BLaER1 treated with 17β-estradiol and CSF1 and Interleukin-3, amounts not matched to agents 10 nM and 100 nM (cell line): ENCODE data around the gene PARD3.

Experiments
- H3K27ac ChIP-seq, 11 experiments: shearing (Covaris generic); formaldehyde crosslinking; 2 replicates each; pipeline ENCODE4 v1.8.1; 2022
- H3K27me3 ChIP-seq, 11 experiments: shearing (Covaris generic); formaldehyde crosslinking; 2 replicates each; pipeline ENCODE4 v1.8.1; 2022
- H3K36me3 ChIP-seq, 11 experiments: shearing (Covaris generic); formaldehyde crosslinking; 2 replicates each; pipeline ENCODE4 v1.8.1; 2022
- H3K4me1 ChIP-seq, 10 experiments: shearing (Covaris generic); formaldehyde crosslinking; 2 replicates each; pipeline ENCODE4 v1.8.1; 2022
- H3K4me2 ChIP-seq, 11 experiments: shearing (Covaris generic); formaldehyde crosslinking; 2 replicates each; pipeline ENCODE4 v1.8.1; 2022
- H3K4me3 ChIP-seq, 10 experiments: shearing (Covaris generic); formaldehyde crosslinking; 2 replicates each; pipeline ENCODE4 v1.8.1; 2022
- H3K9ac ChIP-seq, 11 experiments: shearing (Covaris generic); formaldehyde crosslinking; 2 replicates each; pipeline ENCODE4 v1.8.1; 2022
- H3K9me3 ChIP-seq, 11 experiments: shearing (Covaris generic); formaldehyde crosslinking; replicated peaks in 1 of 11; 2 replicates each; pipeline ENCODE4 v1.8.1; 2022
- H4K20me1 ChIP-seq, 11 experiments: shearing (Covaris generic); formaldehyde crosslinking; 2 replicates each; pipeline ENCODE4 v1.8.1; 2022
- Cebpa-rat ChIP-seq, 11 experiments: shearing (Covaris generic); IDR thresholded peaks; 2 replicates each; pipeline ENCODE4 v1.8.1; 2022

Gene PARD3

GRCh38 chr10:34523017-34523767, 291.9 kb downstream of the PARD3 start:
- Histone ChIP-seq H3K36me3 (0 out of 22 replicates have a peak, but pooled peaks cover 0 to 4% (median 0%) of the 10 kb centered on the region in 11 experiments), H3K27me3 (no peaks in the 10 kb centered on the region), H4K20me1 (peaks cover 0 to 1% (median 0%) of the 10 kb centered on the region in 11 experiments; a peak in 2 of 22 replicates), H3K27ac (no peak overlapping the region), H3K9ac (no peak overlapping the region), H3K4me1 (peaks cover 7 to 21% (median 14%) of the 10 kb centered on the region in 10 experiments; a peak in 16 of 20 replicates), H3K4me3 (no peak overlapping the region), H3K4me2 (peak overlapping the region in 1 of 11 experiments; percentile 14; a peak in 1 of 22 replicates), H3K9me3 (no peaks in the 10 kb centered on the region)
- no peak for TF ChIP-seq Cebpa-rat (IDR thresholded peaks at IDR 0.05)

GRCh38 chr10:34522546-34522945, 292.6 kb downstream of the PARD3 start:
- Histone ChIP-seq H3K9me3 (no peaks in the 10 kb centered on the region), H4K20me1 (no peaks in the 10 kb centered on the region; a peak in 1 of 22 replicates), H3K4me2 (no peak overlapping the region; a peak in 1 of 22 replicates), H3K9ac (no peak overlapping the region), H3K4me3 (no peak overlapping the region), H3K4me1 (peaks cover 7 to 21% (median 14%) of the 10 kb centered on the region in 10 experiments; a peak in 16 of 20 replicates), H3K36me3 (0 out of 22 replicates have a peak, but pooled peaks cover 0 to 4% (median 0%) of the 10 kb centered on the region in 11 experiments), H3K27me3 (no peaks in the 10 kb centered on the region), H3K27ac (no peak overlapping the region)
- no peak for TF ChIP-seq Cebpa-rat (IDR thresholded peaks at IDR 0.05)

GRCh38 chr10:34520510-34520909, 294.6 kb downstream of the PARD3 start:
- H3K4me1 ChIP-seq, result peaks cover 7 to 16% (median 13%) of the 10 kb centered on the region in 10 experiments; a peak in 14 of 20 replicates
- H3K27me3 ChIP-seq, result no peaks in the 10 kb centered on the region
- H3K4me2 ChIP-seq, result no peak overlapping the region
- H4K20me1 ChIP-seq, result no peaks in the 10 kb centered on the region
- no peak overlapping the region for H3K27ac ChIP-seq
- H3K9me3 ChIP-seq, result no peaks in the 10 kb centered on the region; a peak in 1 of 22 replicates
- H3K4me3 ChIP-seq, result no peak overlapping the region
- TF ChIP-seq Cebpa-rat (IDR thresholded peaks at IDR 0.05), result no peak
- no peak overlapping the region for H3K9ac ChIP-seq
- H3K36me3 ChIP-seq, result peaks cover 0 to 12% (median 3%) of the 10 kb centered on the region in 11 experiments; a peak in 3 of 22 replicates

GRCh38 chr10:34520084-34520483, 295.0 kb downstream of the PARD3 start:
- no peaks in the 10 kb centered on the region for H3K27me3 ChIP-seq
- peaks cover 7 to 13% (median 11%) of the 10 kb centered on the region in 10 experiments; a peak in 14 of 20 replicates for H3K4me1 ChIP-seq
- H3K27ac ChIP-seq, result no peak overlapping the region
- H3K9ac ChIP-seq, result no peak overlapping the region
- TF ChIP-seq Cebpa-rat (IDR thresholded peaks at IDR 0.05), result no peak
- peaks cover 0 to 16% (median 3%) of the 10 kb centered on the region in 11 experiments; a peak in 3 of 22 replicates for H3K36me3 ChIP-seq
- H3K9me3 ChIP-seq, result no peaks in the 10 kb centered on the region; a peak in 1 of 22 replicates
- no peaks in the 10 kb centered on the region for H4K20me1 ChIP-seq
- H3K4me2 ChIP-seq, result no peak overlapping the region
- H3K4me3 ChIP-seq, result no peak overlapping the region

GRCh38 chr10:34514290-34514689, 300.8 kb downstream of the PARD3 start:
- no peaks in the 10 kb centered on the region; a peak in 1 of 22 replicates for H3K9me3 ChIP-seq
- H3K27me3 ChIP-seq, result no peaks in the 10 kb centered on the region
- H3K4me2 ChIP-seq, result no peak overlapping the region
- no peak overlapping the region for H3K9ac ChIP-seq
- H3K36me3 ChIP-seq, result peaks cover 0 to 30% (median 6%) of the 10 kb centered on the region in 11 experiments; a peak in 5 of 22 replicates
- H3K4me1 ChIP-seq, result no peaks in the 10 kb centered on the region
- no peak overlapping the region for H3K4me3 ChIP-seq
- no peak for TF ChIP-seq Cebpa-rat (IDR thresholded peaks at IDR 0.05)
- H3K27ac ChIP-seq, result no peak overlapping the region
- no peaks in the 10 kb centered on the region for H4K20me1 ChIP-seq

- no peaks in the 10 kb centered on the region for H4K20me1 ChIP-seq
- TF ChIP-seq Cebpa-rat (IDR thresholded peaks at IDR 0.05), result no peak
- no peak overlapping the region for H3K27ac ChIP-seq
- H3K9me3 ChIP-seq, result no peaks in the 10 kb centered on the region; a peak in 1 of 22 replicates
- H3K27me3 ChIP-seq, result no peaks in the 10 kb centered on the region
- H3K9ac ChIP-seq, result no peak overlapping the region
- H3K4me3 ChIP-seq, result no peak overlapping the region
- H3K36me3 ChIP-seq, result peaks cover 0 to 30% (median 6%) of the 10 kb centered on the region in 11 experiments; a peak in 5 of 22 replicates
- no peak overlapping the region for H3K4me2 ChIP-seq
- H3K4me1 ChIP-seq, result no peaks in the 10 kb centered on the region
These were observed 301.5 kb downstream of the PARD3 start for GRCh38 chr10:34513636-34514035.

- no peaks in the 10 kb centered on the region for H3K9me3 ChIP-seq
- no peak overlapping the region for H3K4me3 ChIP-seq
- TF ChIP-seq Cebpa-rat (IDR thresholded peaks at IDR 0.05), result no peak
- no peak overlapping the region for H3K27ac ChIP-seq
- H3K4me1 ChIP-seq, result no peaks in the 10 kb centered on the region
- no peak overlapping the region for H3K4me2 ChIP-seq
- peaks cover 0 to 12% (median 0%) of the 10 kb centered on the region in 11 experiments; a peak in 2 of 22 replicates for H3K36me3 ChIP-seq
- H3K27me3 ChIP-seq, result no peaks in the 10 kb centered on the region
- no peaks in the 10 kb centered on the region for H4K20me1 ChIP-seq
- H3K9ac ChIP-seq, result no peak overlapping the region
These were observed 307.9 kb downstream of the PARD3 start for GRCh38 chr10:34507217-34507616.

- Histone ChIP-seq H3K27ac (no peak overlapping the region), H3K4me1 (no peaks in the 10 kb centered on the region), H3K27me3 (no peaks in the 10 kb centered on the region), H3K4me3 (no peak overlapping the region), H3K36me3 (peaks cover 0 to 16% (median 0%) of the 10 kb centered on the region in 11 experiments; a peak in 2 of 22 replicates), H3K9ac (no peak overlapping the region), H3K9me3 (no peaks in the 10 kb centered on the region), H3K4me2 (no peak overlapping the region), H4K20me1 (no peaks in the 10 kb centered on the region)
- no peak for TF ChIP-seq Cebpa-rat (IDR thresholded peaks at IDR 0.05)
These were observed 308.3 kb downstream of the PARD3 start for GRCh38 chr10:34506786-34507185.

- Histone ChIP-seq H3K9ac (no peak overlapping the region), H3K4me1 (no peaks in the 10 kb centered on the region), H3K27ac (no peak overlapping the region), H4K20me1 (no peaks in the 10 kb centered on the region), H3K9me3 (no peaks in the 10 kb centered on the region), H3K4me2 (no peak overlapping the region), H3K4me3 (no peak overlapping the region), H3K36me3 (peaks cover 0 to 17% (median 0%) of the 10 kb centered on the region in 11 experiments; a peak in 3 of 22 replicates), H3K27me3 (no peaks in the 10 kb centered on the region)
- no peak for TF ChIP-seq Cebpa-rat (IDR thresholded peaks at IDR 0.05)
These were observed 309.8 kb downstream of the PARD3 start for GRCh38 chr10:34505338-34505737.
